Subcutaneous adipose tissue (tissue), 4 donors: ENCODE results near the gene PRSS8. TPM values are rescaled to one million over a fixed set of nuclear protein-coding genes. Genes with fewer than 3 reads are reported as not detected.

Experiments
- CTCF ChIP-seq: fragments of 450-650 bp; IDR thresholded peaks from one replicate; pipeline ENCODE4 v1.5.1; 2016; ENCODE audit warnings: low read depth, mild to moderate bottlenecking, control low read depth, antibody characterized with exemption, moderate library complexity
- total RNA-seq, 4 donors: library from RNA; depleted of rRNA; stranded (reverse); fragments of >200 nt; gene quantifications; one replicate each; pipeline ENCODE4 v1.1.0, GENCODE V29; 2016

Gene PRSS8
- total RNA-seq, 4 donors from 2014 or later = 1.4 TPM; not detected in 3

DNA sequence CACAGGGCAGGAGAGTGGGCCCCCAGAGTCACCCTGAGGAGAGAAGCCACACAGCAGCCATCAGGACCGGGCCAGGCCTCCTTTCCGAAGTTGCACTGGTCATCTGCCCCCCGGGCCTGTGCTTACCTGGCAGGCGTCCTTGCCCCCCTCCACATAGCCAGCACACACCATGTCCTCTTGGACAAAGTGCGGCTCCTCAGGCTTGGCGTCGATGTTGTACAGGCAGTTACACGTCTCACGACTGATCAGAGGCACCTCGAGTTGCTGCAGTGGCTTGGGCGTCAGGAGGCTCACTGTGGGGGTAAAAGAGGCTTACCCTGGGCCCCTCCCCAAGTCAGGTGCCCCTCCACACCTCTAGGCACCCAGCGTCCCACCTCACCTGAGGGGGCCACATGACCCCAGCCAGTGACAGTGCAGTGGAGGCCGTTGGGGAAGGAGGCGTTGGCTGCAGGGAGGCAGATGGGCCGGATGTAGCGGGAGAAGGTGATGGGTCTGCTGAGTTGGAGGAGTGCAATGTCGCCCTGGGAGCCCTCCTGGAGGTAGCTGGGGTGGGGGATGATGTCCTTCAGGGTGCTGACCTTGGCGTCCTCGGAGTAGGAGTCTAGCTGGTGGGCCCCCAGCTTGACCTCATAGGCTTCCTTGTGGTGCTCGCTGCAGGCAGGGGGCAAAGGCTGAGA, 3.1 kb downstream of the PRSS8 start:
- TF ChIP-seq CTCF = no peak

DNA sequence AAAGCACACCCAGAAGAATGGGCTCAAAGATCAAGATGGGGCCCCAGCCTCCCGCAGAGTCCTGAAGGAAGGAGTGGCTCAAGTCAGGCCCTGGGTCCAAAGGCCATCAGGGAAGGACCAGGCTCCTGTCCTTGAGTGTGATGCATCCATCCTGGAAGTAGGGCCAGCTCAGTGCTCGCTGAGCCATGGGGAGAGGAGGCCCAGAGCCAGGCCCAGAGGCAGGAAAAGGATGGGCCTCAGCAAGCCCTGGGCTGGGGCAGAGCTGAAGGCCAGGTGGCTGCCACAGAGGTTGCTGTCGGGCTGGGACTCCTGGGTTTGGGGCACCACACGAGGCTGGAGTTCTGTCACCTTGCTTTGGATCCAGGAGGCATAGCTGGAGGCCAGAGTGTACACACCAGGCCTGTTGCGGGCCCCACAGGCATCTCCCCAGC, 3.7 kb downstream of the PRSS8 start:
- TF ChIP-seq CTCF = no peak

DNA sequence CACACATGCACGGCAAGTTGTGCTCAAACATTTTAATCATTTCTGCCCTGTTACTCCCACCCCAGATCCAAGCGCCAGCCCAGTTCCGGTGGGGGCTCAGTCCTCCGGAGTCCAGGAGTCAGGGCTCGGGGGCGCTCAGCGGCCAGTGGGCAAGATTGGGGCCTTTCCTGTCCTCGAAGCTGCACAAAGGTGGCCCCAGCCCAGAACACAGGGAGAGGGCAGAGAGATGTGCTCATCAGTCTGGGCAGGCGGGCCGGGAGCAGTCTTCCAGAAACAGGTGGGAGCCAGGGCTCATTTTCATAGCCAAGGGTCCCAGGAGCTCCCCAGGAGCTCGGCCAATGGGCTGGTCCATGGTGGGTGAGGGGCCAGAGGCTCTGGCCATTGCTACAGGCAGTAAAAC, 4.1 kb downstream of the PRSS8 start:
- TF ChIP-seq CTCF = no peak

GRCh38 chr16:31130899-31131298, 4.6 kb downstream of the PRSS8 start:
- no peak for TF ChIP-seq CTCF

DNA sequence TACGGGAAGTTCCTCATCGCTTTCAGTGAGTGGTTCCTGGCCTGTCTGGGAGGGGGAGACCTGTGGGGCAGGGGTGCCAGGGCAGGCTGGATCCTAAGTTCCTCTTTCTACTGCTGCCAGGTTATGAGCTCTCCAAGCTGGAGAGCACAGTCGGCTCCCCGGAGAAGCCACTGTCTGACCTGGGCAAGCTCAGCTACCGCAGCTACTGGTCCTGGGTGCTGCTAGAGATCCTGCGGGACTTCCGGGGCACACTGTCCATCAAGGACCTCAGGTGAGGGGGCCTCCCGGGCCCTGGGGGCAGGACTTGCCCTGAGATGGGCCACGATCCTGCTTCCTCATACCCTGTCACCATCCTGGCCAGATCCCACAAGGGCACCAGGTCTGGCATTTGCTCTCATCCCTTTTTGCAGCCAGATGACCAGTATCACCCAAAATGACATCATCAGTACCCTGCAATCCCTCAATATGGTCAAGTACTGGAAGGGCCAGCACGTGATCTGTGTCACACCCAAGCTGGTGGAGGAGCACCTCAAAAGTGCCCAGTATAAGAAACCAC, 5.1 kb downstream of the PRSS8 start:
- TF ChIP-seq CTCF = no peak

DNA sequence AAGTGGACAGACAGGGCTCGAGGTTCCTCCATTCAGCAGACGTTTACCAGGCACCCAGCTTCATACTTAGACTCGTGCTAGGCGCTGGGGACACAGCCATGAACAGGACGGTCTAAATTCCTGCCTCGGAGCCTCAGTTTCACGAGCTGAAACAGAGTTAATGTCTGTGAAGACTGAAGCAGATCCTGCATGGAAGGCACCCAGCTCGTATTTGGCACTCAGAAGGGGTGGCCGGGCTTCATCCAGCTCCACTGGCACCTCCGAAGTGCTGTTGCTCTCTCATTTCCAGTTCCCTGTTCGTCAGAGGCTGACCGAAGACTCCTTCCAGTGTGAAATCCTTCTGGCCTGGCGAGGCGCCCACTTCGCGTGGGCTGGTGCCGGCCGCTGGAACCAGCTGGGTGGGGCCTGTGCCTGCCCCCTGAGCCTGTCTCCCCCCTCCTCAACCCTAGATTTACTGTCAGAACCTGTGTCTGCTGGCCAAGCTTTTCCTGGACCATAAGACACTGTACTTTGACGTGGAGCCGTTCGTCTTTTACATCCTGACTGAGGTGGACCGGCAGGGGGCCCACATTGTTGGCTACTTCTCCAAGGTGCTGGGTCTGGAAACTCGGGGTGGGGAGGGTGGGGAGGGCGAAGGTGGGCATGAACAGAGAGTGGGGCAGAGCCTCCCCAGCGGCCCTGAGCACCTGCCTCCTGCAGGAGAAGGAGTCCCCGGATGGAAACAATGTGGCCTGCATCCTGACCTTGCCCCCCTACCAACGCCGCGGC, 5.8 kb downstream of the PRSS8 start:
- TF ChIP-seq CTCF = no peak
